Posterior vena cava (tissue), 2 donors: ENCODE measurements around the gene LASP1NB.
A peak's percentile ranks its signal among the peaks of the same experiment; 100 is the strongest.
"Not testable (repeated sequence)": the region's sequence is repeated elsewhere in the genome, so short reads cannot be mapped to it uniquely, and the experiment has no call there.

ENCODE experiments used
- DNase-seq: peaks from one replicate; pipeline ENCODE4 v3.0.0-alpha.2; 2020; ENCODE audit warnings: low spot score
- intact Hi-C, 2 donors: fragments of 100-400 bp; cut with DNase I; formaldehyde crosslinking; loops; one replicate each; pipeline versions ENCODE4 v1.14.1 to v1.14.2; 2022 to 2023
- donor health status: DM: yes; HTN: yes; CAD: no.
- donor health status: DM: yes; HTN: yes; CAD: no.

Gene LASP1NB

DNA sequence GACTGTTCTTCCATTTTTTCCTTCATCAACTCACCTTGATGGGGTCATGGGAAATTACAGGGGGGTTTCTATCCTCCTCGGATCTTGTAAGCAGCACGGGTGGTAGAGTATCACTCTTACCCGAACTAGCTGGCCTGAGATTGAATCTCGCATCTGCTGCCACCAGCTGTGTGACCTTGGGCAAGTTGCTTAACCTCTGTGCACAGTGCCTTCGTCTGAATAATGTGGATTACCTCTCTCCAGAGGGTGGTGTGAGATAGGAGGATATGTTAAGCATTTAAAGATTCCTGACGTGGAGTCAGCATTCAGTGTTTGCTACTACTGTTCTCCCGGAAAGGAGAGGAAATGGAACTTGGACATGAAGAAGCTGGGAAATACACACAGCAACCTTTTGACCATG, 31.1 kb upstream of the LASP1NB start:
- no peak for DNase-seq
- intact Hi-C loops = no loop called here

DNA sequence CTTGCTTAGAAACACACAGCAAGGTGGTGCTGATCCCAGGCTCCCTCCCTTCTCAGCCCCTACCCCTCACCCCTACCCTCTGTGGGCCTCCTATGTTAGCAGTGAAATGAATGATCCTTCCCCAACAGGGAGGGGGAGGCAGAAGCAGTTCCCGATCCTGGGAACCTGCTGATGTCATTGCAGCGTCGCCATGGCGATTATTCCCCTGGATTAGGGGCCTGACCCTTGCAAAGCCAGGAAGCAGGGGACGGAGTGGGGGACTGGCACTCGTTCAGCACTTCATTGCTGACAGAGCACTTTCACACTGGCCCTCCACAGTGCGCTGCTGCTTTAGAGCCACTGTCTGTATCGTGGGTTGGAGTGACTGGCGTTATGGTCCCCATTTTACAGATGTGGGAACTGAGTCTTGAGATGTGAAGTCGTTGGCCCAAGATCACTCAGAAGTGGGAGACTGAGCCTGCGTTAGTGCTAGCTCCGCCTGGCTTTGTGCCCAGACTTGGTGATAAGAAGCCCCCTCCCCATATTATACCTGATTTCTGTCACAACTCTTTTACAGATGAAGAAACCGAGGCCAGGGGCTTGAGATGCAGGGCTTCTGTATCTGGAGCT, 29.0 kb upstream of the LASP1NB start:
- DNase-seq = no peak
- intact Hi-C loops = no loop called here

DNA sequence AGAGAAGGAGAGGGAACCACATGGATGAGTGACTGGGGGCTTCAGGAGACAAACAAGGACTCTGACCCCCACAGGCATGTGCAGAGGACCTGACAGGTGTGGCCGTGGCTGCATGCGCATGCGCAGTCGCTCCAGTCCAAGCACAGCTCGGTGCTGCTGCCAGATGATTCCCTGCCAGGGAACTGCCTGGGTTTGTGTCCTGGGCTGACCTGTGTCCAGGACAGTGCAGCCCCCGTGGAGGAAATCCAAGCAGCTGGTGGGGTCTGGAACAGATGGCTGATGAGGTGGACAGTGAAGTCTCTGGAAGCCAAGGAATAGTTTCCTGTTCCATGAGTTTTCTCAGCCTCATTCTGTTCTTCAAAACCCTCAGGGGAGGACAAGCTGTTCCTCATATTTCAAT, 28.2 kb upstream of the LASP1NB start:
- DNase-seq = peak; percentile 86
- intact Hi-C loops = no loop called here

DNA sequence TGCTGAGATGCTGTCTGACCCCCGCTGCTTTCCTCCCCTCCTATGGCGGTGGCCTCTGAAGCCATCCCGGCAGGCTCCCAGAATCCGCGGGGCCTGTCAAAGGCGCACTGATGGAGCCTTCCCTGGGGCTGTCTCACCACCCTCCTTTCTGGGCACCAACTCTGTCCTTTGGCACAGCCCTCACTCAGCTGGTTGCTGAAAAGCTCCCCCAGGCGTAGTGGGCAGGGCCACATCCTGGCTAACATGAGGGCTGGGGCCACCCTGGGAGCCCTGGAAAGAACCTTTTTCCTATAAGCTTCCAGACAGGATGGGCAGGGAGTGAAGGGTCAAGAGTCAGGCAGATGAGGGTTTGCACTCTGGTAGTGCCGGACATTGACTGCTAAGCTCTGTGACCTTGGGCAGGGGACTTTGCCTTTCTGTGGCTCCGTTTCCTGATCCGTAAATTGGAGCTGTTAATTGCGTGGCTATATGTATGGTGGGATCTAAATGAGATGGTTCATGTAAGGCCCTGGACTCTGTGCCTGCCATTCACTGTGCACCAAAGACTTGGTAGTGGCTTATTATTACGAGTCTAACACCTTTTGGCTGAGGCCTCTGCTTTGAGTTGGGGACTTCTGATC, 27.6 kb upstream of the LASP1NB start:
- no peak for DNase-seq
- intact Hi-C loops = no loop called here

DNA sequence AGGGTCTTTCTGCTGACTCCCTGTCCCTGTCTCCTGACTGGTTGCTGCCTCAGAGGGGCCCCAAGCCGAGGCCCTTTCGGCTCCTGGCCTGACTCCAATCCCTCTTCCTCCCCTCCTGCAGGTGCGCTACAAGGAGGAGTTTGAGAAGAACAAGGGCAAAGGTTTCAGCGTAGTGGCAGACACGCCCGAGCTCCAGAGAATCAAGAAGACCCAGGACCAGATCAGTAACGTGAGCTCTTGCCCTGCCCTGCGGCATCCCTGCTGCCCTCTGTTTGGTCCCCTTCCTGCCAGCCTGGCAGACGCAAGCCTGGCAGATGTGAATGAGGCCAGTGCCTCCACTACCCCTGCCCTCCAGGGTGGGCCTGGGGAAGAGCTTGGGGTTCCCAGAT, 27.1 kb upstream of the LASP1NB start:
- no peak for DNase-seq
- intact Hi-C loops = no loop called here

DNA sequence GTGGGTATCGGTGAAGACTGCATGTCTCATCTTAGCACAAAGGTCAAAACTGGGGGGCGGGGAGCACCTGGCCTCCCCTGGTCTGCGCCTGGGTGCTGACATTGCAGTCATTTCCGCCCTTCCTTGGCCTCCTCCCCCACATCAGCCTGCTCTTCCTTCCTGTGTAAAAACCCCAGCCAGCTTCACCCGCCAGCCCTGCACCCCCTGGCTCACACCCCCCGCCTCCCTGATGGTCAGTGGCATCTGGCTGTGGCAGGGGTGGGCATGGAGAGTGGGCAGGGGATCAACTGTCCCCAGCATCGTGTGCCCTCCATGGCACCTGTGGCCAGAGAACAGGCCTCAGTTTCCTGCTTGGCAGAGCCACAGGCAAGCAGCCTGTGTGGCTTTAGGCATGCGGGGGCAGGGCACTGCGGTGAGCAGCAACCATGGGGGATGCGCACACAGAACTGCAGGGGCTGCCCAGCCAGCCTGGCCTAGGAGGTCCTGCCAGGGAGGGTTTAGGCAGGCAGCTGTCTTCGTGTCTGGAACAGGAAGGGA, 26.5 kb upstream of the LASP1NB start:
- intact Hi-C loops = no loop called here
- peak; percentile 86 for DNase-seq

GRCh38 chr17:38899421-38899820, 26.0 kb upstream of the LASP1NB start:
- DNase-seq = no peak
- intact Hi-C loops = no loop called here

GRCh38 chr17:38900978-38901656, 24.3 kb upstream of the LASP1NB start:
- intact Hi-C loops = loop anchor here in 1 of 2 donors (5.0 kb wide), 1 partner anchor 71 kb away; no protein-coding TSS in a partner anchor

DNA sequence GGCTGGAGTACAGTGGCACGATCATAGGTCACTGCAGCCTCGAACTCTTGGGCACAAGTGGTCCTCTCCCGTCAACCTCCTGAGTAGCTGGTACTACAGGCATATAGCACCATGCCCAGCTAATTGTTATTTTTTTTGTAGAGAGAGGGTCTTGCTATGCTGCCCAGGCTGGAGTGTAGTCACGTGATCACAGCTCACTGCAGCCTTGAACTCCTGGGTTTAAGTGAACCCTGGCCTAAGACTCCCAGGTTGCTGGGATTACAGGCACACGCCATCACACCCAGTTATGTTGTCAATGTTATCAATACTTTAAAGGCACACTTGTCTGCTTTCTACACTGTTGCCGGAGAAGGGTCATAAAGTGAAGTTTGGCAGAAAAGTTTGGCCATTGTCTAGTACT, 22.0 kb upstream of the LASP1NB start:
- intact Hi-C loops = loop anchor here in 1 of 2 donors (5.0 kb wide), 1 partner anchor 69 kb away; no protein-coding TSS in a partner anchor
- DNase-seq = no peak

More at GRCh38 chr17:38900978-38901656, 24.3 kb upstream of the LASP1NB start:
- peak; percentile 85 for DNase-seq

DNA sequence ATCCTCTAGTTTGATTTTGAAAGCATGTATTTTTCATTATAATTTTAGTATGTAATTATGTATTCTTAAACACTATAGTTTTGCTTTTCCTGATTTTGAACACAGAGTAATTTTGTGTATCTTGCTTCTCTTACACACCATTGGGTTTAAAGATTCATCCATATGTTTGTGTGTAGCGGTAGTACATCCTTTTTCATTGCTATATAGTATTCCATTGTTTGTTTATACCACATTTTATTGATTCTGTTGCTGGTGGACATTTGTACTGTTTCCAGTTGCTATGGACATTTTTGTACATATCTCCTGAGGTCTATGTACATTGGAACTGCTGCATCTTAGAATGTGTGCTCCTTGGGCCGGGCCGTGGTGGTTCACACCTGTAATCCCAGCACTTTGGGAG, 20.5 kb upstream of the LASP1NB start:
- intact Hi-C loops = loop anchor here in 1 of 2 donors (5.0 kb wide), 1 partner anchor 67 kb away; no protein-coding TSS in a partner anchor
- DNase-seq = no peak

- intact Hi-C loops = no loop called here
Observed at GRCh38 chr17:38905375-38905774, 20.0 kb upstream of the LASP1NB start.

DNA sequence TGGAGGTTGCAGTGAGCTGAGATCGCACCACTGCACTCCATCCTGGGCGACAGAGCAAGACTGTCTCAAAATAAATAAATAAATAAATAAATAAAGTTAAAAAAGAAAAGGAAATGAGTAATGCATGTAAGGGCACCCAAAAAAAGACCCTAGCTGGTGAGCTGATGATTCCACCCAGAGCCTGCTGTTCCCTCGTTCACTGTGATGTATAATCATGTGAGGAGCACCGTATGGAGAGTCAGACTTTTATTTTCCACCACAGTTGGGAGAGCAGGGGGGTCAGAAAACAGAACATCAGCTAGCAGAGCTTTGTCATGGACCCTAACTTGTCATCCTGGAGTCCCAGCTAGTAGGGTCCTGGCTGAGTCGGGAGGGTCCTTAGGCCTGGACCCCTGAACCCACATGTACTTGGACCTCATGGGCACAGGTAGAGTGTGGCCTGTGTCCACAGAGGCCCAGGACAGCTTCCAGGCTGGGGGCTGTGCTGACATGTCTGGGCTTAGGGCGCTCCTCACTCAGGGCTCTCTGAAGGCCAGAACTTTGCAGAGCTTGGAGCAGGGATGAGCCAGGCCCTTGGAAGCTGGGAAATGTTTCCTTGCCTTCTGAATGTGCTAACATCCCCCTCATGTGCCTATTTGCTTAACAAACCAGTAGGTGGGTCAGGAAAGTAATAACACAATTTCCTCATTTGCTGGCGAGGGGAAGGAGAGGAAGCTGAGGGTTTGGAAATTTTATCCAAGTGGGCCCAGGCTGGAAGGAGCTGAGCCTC, 18.8 kb upstream of the LASP1NB start:
- no peak for DNase-seq
- intact Hi-C loops = no loop called here

More at GRCh38 chr17:38905375-38905774, 20.0 kb upstream of the LASP1NB start:
- no peak for DNase-seq

DNA sequence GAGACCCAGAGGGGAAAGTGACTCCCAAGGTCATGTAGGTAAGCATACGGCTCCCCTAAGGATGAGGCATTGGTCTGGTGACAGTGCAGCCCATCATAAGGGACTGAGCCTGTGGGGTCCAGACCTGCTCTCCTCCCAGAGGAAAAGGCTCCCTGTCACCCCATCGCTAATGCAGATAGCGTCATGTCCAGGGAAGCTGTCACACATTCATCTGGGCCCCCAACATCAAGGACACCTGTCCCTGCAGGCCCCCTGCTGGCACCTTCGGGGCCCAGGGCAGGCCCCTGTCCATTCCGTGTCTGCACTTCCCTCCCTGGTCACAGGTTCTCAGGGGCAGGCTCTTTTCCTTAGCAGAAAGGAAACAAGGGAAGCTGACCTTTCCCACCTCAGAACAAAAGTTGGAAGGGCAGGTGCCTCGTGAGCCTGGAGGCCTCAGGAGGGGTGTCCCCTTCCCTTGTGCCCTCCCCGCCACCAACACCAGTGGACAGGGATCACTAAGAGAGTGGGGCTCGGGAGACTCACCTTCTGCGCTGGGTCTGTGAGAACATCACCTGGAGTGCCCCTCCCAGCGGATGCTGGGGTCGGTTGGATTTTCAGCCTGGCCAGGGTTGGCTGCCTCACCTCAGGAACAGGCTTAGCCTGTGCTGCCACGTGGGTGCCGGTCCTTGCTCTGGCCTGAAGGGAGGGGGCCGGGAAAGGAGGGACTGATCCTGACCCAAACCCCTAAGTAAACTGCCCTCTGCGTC, 17.3 kb upstream of the LASP1NB start:
- intact Hi-C loops = no loop called here
- peak; percentile 72 for DNase-seq

DNA sequence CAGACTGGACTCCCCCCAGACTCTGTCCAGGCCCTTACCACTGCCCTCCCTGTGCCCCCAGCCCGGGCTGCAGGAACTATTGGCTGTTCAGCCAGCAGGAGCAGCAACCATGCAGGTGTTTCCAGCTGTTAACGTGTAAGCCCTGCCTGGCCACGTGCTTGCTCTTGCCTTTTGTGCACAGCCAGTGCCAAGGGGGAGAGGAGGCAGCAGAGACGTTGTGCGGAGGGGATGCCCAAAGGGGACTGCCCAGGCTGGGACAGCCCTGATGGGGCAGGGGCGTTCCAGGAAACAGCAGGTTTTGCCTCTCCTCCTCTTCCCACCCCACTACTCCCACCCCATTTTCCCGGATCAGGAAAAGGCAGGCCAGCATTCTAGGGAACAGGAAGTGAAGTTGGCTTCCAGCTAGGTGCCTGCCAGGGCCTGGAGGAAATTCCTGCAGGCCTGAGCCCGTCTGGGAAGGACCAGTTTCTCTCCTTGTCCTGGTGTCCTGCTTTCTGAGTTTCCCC, 16.7 kb upstream of the LASP1NB start:
- intact Hi-C loops = no loop called here
- no peak for DNase-seq

DNA sequence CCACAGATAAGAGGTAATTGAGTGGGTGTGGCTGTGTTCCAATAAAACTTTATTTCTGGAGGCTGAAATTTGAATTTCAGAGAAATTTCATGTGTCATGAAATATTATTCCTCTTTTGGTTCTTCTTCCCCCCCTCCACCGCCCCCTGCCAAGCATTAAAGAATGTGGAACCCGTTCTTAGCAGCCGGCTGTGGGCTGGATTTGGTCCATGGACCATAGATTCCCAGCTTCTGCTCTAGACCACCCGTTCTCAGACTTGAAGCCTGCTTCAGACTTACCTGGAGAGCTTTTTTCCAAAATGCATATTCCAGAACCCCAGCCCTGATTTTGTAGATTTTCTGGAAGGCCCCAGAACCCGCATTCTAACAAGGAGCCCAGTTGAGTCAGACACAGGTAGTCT, 15.1 kb upstream of the LASP1NB start:
- DNase-seq = peak; percentile 11
- intact Hi-C loops = loop anchor here in 1 of 2 donors (5.0 kb wide), 1 partner anchor 792 kb away; the partner anchor contains the start of gene ERBB2

GRCh38 chr17:38911081-38911730, 14.2 kb upstream of the LASP1NB start:
- DNase-seq = peak; percentile 63

GRCh38 chr17:38911731-38912081, 13.7 kb upstream of the LASP1NB start:
- DNase-seq = not testable (repeated sequence)
- intact Hi-C loops = loop anchor here in 1 of 2 donors (5.0 kb wide), 1 partner anchor 791 kb away; the partner anchor contains the start of gene ERBB2

More at GRCh38 chr17:38911081-38911730, 14.2 kb upstream of the LASP1NB start:
- intact Hi-C loops = loop anchor here in 1 of 2 donors (5.0 kb wide), 1 partner anchor 791 kb away; the partner anchor contains the start of gene ERBB2
